ENCODE data around the gene FAM20B. TPM values are rescaled to one million over a fixed set of nuclear protein-coding genes. Genes with fewer than 3 reads are reported as not detected.

The FAM20B gene
- total RNA-seq, 1 donor from 2014 or later: 39.5 TPM

DNA sequence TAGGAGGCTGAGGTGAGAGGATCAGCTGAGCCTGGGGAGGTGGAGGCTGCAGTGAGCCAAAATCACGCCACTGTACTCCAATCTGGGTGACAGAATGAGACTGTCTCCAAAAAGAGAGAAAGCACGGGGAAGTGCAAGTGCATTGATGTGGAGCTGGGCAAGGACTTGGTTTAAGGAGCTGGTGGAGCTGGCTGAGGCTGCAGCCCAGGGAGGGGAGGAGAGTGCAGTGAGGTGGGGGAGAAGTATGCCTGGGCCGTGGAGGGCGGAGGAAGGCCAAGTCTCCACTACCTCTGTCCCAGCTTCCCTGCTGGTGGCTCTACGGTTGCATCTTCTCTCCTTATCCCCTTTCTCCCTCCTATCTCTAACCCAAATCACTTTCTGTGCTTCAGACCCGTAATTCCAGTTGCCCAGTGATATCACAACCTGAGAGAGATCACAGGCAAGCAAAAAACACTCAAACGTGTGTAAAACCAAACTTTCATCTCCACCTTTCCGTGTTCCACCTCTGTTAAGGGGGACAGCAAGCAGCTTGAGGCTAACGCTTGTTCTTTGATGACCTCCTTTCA lies 67.3 kb downstream of the FAM20B start:
- no peak for DNase-seq (ENCODE audit: low read depth)
- no peaks in the 10 kb centered on the region for H3K27me3 ChIP-seq (ENCODE audit: control insufficient read depth, insufficient read depth, low read length)
- no peak for FAIRE-seq
- no peak overlapping the region for H3K4me3 ChIP-seq (ENCODE audit: low read depth, low read length)
- H3K36me3 ChIP-seq (ENCODE audit: control insufficient read depth, insufficient read depth, low read length): peaks cover 14% of the 10 kb centered on the region
- TF ChIP-seq, protein P1, sequence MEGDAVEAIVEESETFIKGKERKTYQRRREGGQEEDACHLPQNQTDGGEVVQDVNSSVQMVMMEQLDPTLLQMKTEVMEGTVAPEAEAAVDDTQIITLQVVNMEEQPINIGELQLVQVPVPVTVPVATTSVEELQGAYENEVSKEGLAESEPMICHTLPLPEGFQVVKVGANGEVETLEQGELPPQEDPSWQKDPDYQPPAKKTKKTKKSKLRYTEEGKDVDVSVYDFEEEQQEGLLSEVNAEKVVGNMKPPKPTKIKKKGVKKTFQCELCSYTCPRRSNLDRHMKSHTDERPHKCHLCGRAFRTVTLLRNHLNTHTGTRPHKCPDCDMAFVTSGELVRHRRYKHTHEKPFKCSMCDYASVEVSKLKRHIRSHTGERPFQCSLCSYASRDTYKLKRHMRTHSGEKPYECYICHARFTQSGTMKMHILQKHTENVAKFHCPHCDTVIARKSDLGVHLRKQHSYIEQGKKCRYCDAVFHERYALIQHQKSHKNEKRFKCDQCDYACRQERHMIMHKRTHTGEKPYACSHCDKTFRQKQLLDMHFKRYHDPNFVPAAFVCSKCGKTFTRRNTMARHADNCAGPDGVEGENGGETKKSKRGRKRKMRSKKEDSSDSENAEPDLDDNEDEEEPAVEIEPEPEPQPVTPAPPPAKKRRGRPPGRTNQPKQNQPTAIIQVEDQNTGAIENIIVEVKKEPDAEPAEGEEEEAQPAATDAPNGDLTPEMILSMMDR (IDR thresholded peaks at IDR 0.05; ENCODE audit: insufficient read depth, low read length, severe bottlenecking): no peak

DNA sequence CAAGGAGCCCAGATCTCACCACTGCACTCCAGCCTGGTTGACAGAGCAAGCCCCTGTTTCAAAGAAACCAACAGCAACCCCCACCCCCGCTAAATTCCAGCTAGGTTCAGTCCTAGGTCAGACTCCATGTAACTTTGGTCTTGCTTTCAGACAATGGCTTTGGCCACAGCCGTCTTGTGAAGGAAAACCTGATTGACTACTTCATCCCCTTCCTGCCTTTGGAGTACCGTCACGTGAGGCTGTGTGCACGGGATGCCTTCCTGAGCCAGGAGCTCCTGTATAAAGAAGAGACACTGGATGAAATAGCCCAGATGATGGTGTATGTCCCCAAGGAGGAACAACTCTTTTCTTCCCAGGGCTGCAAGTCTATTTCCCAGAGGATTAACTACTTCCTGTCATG lies 69.1 kb downstream of the FAM20B start:
- no peaks in the 10 kb centered on the region for H3K27me3 ChIP-seq (ENCODE audit: control insufficient read depth, insufficient read depth, low read length)
- DNase-seq (ENCODE audit: low read depth) (no peak), FAIRE-seq (no peak)
- no peak overlapping the region for H3K4me3 ChIP-seq (ENCODE audit: low read depth, low read length)
- H3K36me3 ChIP-seq (ENCODE audit: control insufficient read depth, insufficient read depth, low read length): peaks cover 14% of the 10 kb centered on the region
- TF ChIP-seq, protein P1 (IDR thresholded peaks at IDR 0.05; ENCODE audit: insufficient read depth, low read length, severe bottlenecking): no peak

DNA sequence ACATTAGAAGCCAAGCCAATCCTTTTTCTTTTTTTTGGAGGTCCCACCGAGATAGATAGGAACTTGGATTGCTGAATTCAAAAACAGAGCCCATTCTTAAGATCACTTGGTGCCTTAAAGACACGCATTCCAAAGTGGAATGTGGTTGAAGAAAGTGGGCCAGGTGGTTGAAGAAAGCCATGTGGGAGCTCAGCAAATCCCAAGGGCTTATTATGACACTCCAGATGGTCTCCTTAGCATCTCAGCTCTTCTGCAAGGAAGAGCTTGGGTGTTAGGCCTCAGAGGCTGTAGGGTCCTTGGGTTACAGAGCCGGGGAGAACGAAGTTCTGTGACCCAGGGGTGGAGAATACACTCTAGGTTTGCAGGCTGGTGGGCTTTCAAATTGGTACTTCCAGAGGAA lies 69.7 kb downstream of the FAM20B start:
- Histone ChIP-seq H3K36me3 (ENCODE audit: control insufficient read depth, insufficient read depth, low read length) (peaks cover 14% of the 10 kb centered on the region), H3K27me3 (ENCODE audit: control insufficient read depth, insufficient read depth, low read length) (no peaks in the 10 kb centered on the region), H3K4me3 (ENCODE audit: low read depth, low read length) (no peak overlapping the region)
- FAIRE-seq (no peak), DNase-seq (ENCODE audit: low read depth) (no peak)
- TF ChIP-seq, protein P1 (IDR thresholded peaks at IDR 0.05; ENCODE audit: insufficient read depth, low read length, severe bottlenecking): no peak

DNA sequence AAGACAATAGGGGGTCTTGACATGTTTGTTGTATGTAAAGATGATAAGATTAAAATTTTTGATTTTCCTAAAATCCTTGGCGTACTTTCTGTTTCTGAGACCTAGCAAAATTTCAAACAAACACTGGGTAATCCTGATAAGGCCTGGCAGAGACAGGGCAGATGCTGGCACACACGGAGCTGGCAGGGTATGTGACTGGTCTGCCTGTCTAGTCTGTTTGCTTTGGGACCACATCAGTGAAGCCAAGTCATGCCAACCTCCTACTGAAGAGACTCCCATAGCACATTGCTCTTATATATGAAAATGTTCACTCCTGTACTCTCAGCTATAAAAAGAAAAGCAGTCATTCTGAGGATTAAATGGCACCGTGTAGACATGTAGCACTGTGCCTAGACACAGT lies 70.2 kb downstream of the FAM20B start:
- no peak for FAIRE-seq
- DNase-seq (ENCODE audit: low read depth): no peak
- H3K36me3 ChIP-seq (ENCODE audit: control insufficient read depth, insufficient read depth, low read length): peaks cover 14% of the 10 kb centered on the region
- no peak overlapping the region for H3K4me3 ChIP-seq (ENCODE audit: low read depth, low read length)
- no peaks in the 10 kb centered on the region for H3K27me3 ChIP-seq (ENCODE audit: control insufficient read depth, insufficient read depth, low read length)
- TF ChIP-seq, protein P1 (IDR thresholded peaks at IDR 0.05; ENCODE audit: insufficient read depth, low read length, severe bottlenecking): no peak

DNA sequence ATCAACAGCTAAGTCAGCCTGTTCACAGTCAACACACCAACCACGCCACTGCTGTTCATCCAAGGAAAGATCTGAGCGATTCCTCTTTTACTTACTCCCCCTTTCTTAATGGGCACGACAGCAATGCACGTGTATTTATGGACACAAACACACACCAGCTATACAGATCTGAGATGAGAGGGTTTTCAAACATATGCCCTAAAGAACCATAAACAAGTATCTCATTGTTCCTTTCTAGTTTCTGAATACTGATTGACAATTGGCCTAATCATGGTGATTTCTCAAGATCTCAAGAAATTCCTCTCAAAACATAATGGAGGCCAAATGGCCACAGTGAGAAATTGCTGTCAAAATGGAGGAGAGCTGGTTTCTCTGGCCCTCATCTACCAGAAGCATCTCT lies 74.2 kb downstream of the FAM20B start:
- Histone ChIP-seq H3K27me3 (ENCODE audit: control insufficient read depth, insufficient read depth, low read length) (no peaks in the 10 kb centered on the region), H3K36me3 (ENCODE audit: control insufficient read depth, insufficient read depth, low read length) (peaks cover 6% of the 10 kb centered on the region), H3K4me3 (ENCODE audit: low read depth, low read length) (no peak overlapping the region)
- DNase-seq (ENCODE audit: low read depth) (no peak), FAIRE-seq (no peak)
- TF ChIP-seq, protein P1 (IDR thresholded peaks at IDR 0.05; ENCODE audit: insufficient read depth, low read length, severe bottlenecking): no peak

DNA sequence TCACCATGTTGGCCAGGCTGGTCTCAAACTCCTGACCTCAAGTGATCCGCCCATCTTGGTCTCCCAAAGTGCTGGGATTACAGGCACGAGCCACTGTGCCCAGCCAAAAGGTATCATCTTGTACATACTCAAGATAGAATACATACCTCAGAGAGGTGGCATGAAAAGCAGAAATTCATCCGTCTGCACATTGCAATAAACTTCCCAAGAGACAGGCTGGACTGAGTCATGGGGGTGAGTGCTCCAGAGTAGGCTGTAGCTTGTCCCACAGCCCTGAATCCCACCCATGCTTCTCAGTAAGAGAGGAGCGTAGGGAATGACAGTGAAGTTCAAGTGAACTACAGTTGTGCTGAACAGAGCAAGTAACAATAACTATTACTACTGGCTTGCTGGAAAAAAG lies 75.9 kb downstream of the FAM20B start:
- no peak for DNase-seq (ENCODE audit: low read depth)
- peaks cover 2% of the 10 kb centered on the region for H3K36me3 ChIP-seq (ENCODE audit: control insufficient read depth, insufficient read depth, low read length)
- no peak for FAIRE-seq
- H3K4me3 ChIP-seq (ENCODE audit: low read depth, low read length): no peak overlapping the region
- H3K27me3 ChIP-seq (ENCODE audit: control insufficient read depth, insufficient read depth, low read length): no peaks in the 10 kb centered on the region
- TF ChIP-seq, protein P1 (IDR thresholded peaks at IDR 0.05; ENCODE audit: insufficient read depth, low read length, severe bottlenecking): no peak

Measured in bronchial epithelial cell (primary cell).